Activated CD4-positive, alpha-beta T cell treated with anti-CD3 and anti-CD28 coated beads for 1 hour (primary cell): ENCODE measurements around the gene MED8.
"Not testable (repeated sequence)": the region's sequence is repeated elsewhere in the genome, so short reads cannot be mapped to it uniquely, and the experiment has no call there.

Experiments used
- DNase-seq: peaks from one replicate; pipeline ENCODE4 v3.0.0-alpha.2; 2020

MED8 gene

DNA sequence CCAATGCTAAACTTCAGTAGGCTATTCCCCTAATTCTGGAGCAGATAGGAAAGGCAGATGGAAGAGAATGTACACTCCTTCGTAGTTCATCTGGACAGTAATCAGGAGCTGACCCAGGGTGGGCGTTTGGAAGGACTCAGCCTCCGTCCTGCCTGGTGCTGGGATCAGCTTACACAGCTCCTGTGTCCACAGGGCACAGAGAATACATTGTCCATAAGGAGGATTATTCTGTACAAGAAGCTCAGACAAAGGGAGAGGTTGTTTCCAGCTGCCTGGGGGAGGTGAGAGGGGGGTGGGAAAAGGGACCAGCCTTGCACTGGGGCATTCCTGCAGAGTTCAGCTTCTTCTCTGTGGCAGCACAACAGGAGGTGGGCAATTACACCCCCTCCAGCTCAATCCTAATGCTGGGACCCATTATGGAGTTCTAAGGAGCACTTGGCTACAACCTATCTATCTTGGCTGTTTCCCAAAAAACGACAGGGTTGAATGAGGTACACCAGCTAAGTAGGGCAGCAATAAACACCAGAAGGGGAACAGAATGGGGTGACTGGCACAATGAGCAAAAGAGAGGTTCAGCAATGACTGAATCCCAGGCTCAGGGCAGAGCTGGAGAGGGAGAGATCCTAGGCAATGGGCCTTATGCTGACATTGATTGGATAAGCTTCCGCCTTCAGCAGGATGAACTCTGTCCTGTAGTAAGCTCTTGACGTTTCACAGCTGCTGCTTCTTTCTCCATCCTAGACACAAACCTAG is 7.4 kb downstream of the MED8 start:
- DNase-seq = no peak

DNA sequence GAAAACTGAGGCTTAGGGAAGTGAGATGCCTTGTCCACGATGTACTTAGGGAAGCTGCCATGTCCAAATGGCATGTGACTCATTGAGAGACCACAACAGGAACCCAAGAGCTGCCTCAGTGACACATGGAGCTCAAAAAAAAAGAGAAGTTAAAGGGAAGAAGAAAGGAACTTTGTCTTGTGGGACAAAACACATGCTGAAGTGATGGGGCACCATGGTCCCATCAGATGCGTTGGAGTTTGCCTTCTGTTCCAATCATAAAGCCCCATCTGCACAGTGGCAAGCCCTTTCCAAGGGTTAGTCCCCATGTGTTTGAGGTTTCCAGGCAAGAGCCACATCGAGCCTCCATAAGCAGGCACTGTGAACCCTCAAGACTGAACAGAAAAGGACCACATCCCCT is 8.0 kb downstream of the MED8 start:
- DNase-seq = no peak

DNA sequence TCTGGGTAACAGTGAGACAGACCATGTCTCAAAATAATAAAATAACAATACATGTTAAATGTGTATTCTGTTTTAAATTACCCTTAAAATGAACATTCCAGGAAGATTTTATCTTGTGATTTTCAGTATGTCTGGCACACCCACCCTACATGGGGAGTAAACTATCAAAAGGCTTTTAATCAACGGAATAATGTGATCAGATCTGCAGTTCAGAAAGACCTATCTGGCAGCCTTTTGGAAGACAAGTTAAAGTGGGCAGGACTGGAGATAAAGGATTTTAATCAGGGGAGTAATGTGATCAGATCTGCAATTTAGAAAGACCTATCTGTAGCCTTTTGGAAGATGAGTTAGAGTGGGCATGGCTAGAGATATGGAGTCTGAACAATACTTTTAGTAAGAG is 10.1 kb downstream of the MED8 start:
- DNase-seq = no peak

DNA sequence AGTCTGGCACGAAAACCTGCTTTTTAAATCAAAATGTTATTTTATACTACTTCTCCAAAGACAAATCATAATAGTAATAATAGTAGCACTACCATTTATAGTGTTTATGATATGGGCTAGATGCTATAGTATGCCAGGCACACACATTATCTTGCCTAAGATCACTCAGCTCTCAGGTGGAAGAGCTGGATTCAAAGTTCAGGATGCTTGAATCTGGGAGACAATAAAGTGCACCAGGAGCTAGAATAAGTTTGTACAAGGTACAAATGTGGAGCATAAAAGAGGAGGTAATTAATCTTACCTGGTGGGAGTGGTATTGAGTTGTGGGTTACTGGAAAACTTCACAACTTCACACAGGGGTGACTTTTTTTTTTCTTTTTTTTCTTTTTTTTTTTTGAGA is 11.8 kb downstream of the MED8 start:
- no peak for DNase-seq

DNA sequence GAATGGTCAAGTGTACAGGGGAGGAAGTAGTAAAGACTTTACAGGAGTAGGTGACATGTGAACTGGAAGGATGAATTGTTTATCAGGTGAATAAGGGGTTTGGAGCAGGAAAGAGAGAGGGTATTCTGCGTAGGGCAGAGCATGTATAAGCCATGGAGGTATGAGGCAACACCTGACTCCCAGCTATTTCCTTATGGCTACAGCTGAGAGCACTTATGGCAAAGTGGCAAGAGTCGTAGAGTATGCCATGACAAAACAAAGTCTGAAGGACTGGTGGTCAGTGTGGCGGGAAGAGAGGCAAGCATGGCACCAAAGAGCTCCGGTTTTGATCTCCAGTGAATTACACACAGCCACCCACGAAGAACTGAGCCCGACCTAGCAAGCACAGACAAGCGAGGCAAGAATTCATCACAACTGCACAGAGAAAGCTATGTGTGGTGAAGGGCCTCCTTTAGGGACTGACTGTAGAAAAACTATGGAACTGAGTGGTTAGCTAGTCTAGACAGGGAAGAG is 12.8 kb downstream of the MED8 start:
- no peak for DNase-seq

DNA sequence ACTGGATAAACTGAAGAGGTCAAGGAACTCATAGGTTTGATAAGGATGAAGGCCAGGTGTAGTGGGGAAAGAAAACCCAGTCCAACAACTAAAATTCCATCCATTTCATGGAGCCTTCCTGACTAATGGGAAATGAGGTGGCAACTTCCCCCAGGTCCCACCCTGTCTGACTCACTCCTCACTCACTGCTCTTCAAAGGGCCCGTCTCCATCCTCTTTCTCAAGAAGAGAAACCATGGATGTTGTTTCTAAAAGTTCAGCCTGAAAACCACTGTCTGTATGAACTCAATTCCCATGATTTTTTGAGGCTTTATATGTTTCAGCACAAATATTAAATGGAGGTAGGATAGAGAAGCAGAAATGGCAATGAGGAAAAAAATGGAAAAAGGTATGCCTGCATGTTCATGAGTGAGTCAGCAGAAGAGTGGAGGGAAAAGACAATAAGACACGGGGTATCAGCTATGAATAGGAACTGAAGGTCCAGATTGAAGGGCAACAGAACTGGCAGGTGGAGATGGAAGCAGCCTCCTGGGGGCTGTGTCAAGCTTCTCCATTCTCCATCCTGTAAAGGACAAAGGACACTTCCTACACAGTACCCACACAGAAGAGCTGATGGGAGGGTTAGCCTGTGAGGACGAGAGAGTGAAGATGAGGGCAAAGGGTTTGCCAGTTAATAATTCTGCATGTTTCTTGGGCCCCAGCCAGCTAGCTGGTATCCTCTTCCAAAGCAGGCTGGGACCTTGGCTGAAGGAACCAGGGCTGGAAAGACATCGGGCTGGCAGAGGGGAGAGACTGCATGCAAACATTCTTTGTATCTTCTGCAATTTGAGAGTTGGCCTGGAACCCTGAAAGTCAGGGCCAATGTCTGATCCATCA is 16.3 kb downstream of the MED8 start:
- DNase-seq = no peak

DNA sequence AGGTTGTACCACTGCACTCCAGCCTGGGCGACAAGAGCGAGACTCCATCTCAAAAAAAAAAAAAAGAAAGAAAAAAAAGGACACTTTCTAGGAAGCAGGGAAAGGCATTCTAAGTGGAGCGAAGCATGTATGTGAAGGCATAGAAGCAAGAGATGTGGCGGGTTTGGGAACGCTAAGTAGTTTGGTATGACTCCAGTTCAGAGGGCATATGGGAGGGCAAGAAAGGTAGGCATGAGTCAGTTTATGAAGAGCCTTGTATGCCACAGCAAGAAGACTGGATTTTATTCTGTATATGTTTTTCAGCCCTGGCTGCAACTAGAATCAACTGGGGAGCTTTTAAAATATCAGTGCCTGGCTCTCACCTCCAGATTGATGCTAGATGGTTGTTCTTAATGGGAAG is 17.4 kb downstream of the MED8 start:
- DNase-seq = no peak

DNA sequence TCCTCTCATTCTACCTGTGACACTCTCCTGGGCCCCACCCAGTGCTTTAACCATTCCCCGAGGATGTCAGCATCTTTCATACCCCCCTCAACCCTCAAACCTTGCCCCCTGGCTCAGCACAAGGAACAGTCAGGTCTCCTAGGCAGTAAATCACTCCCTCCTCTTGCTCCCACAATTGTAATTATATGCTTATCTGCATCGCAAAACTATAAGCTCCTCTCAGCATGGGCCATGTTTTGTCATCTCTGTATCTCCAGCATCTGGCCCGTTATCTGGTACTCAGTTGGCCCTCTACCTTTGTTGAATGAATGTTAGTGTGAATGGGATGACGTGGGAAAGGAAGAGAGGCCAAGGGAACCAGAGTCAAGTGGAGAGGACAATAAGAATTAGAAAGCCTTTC is 19.0 kb downstream of the MED8 start:
- no peak for DNase-seq

DNA sequence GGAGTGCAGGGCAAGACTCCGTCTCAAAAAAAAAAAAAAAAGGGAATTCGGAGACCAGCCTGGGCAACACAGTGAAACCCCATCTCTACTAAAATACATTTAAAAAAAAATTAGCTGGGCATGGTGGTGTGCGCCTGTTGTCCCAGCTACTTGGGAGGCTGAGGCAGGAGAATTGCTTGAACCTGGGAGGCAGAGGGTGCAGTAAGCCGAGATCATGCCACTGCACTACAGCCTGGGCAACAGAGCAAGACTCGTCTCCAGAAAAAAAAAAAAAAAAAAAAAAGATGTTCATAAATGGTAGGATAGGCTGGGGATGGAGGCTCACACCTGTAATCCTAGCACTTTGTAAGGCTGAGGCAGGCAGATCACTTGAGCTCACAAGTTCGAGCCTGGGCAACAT is 19.8 kb downstream of the MED8 start:
- DNase-seq = not testable (repeated sequence)

DNA sequence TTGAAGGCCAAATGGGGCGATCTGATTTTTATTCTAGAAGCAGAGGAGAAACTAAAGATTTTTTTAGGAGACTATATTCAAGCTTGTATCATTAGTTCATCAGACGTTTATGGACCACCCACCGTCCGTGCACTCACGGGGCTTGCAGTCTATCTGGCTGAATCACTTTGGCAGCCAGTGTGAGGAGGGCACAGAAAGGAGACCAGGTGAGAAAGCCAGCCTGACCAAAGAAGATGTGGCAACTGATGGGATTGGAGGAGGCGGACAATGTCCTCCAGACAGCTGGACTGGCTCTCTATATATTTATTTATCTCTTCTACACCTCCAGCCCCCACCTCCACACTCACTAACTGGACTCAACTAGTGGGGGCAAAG is 21.0 kb downstream of the MED8 start:
- no peak for DNase-seq

DNA sequence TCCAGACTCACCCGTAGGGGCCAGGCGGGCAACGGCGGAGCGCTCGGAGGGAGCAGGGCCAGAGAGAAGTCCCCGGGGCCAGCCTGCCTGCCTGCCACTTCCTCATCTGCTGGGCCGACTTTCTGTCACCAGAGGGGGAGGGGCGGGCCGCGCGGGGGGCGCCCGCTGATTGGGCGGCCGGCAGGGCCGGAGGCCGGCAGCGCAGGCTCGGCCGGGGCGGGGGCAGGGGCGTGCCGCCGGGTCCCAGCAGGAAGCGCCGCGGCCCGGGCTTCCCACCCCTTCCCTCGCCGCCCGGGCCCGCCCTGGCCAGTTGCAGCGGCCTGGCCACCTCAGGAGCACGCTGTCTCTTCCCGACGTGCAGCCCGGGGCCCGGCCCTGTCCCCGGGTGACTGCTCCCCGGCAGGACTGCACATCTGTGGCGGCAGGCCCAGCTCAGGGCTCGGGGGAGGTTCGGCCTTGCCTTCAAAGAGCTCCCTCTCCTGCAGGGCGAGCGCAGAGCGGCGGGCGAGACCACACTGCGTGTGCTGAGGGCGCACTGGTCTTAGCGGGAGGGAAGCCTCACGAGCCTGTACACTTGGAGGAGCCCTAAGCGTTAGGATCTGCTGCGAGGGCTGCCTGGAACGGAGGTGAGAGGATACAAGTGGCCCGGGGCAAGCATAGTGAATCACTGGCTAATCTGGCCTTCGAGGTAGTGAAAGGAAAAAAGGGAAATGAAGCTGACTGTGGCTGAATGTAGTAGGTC is 21.5 kb downstream of the MED8 start, which contains the start of gene ELOVL1:
Gene ELOVL1 (minus strand): TSS at position 108 of the 742 bp plus-strand sequence. CDS start 2,402 bp downstream, outside the sequence.
- peak; percentile 68 for DNase-seq

DNA sequence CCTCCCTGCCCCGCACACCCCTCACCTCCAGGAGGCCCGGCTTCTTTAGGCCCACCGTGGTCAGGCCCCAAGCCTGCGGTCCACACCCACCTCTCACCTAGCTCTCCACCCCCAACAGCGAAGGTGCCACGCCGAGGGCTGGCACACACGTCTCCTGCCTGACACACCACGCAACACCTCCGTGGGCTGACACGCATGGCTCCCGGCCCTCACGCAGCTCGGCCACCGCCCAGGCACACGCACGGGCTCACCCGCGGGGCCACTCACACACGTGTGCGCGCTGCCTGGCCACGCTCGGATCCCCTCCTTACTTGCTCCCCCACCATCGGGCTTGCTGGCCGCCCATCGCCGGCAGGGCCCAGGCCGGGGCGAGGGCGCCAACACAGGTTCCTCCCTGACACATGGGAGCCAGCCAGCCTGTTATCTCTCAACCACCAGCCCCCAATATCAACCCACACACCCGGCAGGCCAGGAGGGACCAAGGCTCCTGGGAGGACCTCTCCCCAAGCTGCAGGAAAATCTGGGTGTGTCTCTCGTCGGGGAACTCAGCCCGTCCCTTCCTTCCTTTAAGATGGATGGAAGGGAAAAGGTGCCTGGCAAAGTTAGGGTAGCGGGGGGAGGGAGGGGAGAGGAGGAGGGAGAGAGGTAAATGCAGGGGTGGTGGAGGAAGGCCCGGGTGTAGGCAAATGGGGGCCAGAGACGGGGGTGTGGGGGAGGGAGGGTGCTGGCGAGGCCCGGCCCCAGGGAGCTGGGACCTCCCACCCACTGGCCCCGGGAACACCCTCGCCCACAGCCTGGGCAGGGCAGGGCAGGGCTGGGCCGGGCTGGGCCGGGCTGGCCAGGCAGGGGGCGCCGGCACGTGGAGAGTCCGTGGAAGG is 22.3 kb downstream of the MED8 start:
- no peak for DNase-seq

DNA sequence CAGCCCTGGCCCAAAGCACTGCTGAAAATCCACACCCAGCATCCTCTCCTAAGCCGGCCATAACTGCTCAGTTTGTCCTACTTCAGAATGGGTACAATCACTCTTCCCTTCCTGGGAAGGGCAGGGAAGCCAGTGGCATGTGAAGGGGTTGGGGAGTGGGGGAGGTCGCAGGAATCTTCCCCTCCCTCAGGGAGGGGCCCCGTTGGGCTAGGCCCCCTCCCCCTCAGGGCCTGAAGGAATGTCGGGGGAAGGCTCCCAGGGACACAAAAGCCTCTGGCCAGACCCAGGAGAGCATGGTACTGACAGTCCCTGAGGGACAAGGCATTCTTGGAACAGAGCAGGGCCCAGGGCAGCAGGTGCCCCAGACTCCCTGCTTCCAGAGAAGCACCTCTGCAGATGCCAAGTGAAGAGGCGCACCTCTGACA is 23.0 kb downstream of the MED8 start:
- DNase-seq = no peak

DNA sequence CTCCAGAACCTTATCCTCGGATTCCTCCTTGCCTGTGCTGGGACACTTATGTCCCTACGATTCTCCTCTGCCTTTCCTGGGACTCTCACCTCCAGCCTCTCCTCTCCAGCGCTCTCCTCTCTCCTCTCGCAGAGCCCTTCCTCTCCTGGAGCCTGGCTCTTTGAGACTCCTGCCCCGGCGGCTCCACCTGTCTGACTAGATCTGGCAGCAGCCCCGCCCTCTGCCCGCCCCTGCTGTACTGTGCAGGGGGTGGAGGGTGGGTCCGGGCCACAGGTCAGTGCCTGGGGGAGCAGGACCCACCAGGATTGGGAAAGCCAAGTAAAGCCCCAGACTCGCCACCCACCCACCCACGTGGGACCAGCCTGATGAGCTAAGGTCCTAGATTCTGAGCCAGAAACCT is 23.4 kb downstream of the MED8 start:
- DNase-seq = no peak

DNA sequence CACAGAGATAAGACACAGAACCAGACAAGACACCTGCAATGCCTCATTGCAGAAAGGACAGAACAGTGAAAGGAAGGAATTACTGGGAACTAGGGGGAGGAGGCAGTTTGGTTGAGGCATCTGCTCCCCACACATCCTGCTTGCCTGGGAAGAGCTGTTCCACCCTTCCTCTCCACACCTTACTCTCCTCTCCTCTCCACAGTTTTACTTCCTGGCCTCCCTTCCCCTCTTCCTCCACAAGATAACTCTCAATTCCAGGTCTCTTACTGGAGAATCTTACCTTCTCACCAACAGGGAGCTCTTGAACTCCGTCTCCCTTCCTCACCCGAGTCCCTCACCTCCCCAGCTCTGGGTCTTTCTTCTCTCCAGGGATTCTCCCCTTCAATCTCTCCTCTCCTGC is 23.9 kb downstream of the MED8 start:
- no peak for DNase-seq

DNA sequence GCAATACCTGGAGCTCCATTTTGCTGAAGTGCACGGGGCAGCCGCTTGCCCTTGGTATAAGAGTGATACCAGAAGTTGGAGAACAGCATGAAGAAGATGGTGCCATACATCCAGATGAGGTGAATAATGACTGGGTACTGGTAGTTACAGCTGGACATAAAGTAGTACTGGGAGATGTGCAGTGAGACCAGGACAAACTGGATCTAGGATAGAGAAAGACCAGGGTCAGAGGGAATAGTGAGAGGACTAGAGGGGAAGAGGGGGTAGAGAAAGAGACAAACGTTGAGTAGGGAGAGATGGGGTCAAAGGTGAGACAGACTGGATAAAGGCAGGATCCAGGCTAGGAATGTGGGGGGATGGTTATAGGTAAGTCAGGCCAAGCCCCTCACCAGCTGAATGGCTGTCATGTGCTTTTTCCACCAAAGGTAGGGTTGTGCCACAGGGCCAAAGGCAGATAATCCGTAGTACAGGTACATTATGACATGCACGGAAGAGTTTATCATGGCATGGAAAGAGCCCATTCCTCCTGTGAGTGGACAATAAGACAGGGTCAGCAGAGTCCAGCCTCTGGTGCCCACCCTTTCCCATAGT is 25.6 kb downstream of the MED8 start:
- DNase-seq = no peak

DNA sequence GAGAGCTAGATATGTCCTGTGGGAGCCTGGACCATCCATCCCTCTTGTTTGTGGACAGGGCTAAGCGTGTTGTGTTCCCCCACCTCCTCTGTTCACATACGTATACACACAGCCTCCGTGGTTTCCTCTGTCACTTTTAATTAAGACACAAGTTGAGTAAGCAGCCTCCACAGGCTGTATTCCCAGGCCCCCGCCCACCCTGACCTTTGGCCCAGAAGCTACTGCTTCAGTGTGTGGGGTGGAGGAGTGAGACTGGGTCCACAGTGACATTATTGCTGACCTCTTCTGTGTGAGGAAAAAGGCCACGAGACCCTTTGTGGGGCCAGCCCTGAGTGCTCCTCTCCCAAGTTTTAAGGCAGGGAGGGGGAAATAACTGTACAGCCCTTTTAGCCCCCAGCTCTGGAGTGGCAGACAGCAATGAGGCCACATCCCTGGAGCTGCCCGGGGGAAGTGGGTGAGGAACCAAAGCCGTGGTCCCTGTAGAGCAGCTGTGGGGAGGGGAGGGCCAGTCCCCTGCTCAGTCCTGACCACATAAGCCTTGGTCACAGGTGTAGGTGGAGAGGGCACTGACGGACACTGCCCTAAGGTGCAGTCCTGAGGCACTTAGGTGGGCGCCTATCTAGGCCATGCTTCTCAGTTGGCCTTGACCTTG is 26.2 kb downstream of the MED8 start:
- DNase-seq = no peak

DNA sequence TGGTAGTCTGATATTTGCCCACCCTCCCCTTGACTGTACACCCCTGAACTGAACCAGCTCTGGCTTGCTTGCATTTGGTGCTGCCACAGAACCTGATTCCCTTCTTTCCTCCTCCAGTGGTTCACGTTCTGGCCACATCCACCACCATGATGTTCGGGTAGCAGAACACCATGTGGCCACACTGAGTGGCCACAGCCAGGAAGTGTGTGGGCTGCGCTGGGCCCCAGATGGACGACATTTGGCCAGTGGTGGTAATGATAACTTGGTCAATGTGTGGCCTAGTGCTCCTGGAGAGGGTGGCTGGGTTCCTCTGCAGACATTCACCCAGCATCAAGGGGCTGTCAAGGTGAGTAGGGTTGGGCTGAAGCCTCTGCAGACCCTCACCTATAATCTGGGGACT is 29.0 kb downstream of the MED8 start:
- DNase-seq = no peak

DNA sequence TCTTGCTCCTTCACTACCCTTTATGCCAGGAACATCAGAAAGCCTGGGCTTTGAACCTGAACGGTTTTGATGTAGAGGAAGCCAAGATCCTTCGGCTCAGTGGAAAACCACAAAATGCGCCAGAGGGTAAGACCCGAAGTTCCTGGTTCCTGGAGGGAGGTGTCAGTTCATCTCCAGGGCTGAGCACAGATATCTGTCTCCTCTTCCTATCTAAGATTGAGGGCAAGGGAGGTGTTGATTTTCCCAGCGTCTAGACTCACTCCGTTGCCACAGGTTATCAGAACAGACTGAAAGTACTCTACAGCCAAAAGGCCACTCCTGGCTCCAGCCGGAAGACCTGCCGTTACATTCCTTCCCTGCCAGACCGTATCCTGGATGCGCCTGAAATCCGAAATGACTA is 29.9 kb downstream of the MED8 start:
- no peak for DNase-seq

DNA sequence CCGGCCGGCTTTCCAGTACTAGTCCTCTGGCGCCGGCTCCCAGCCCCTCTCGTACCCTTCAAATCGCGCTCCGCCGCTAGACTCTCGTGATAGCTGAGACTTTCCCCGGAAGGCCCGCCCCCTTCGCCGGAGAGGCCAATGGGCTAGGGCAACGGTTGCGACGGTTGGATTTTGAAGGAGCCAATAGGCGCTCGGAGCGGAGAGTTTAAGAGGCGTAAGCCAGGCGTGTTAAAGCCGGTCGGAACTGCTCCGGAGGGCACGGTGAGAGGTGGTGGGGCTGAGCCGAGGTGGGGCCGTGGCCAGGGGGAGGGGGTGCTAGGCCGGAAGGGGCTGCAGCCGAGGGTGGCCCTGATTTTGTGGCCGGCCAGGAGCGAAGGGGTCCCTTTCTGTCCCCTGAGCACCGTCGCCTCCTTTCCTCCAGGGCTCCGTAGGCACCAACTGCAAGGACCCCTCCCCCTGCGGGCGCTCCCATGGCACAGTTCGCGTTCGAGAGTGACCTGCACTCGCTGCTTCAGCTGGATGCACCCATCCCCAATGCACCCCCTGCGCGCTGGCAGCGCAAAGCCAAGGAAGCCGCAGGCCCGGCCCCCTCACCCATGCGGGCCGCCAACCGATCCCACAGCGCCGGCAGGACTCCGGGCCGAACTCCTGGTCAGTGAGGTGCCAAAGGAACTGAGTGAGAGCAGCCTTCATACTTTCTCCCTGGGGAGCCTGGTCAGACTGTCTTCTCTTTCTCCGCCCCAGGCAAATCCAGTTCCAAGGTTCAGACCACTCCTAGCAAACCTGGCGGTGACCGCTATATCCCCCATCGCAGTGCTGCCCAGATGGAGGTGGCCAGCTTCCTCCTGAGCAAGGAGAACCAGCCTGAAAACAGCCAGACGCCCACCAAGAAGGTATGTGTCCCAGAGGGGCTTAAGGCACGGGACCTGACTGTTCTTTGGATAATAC is 30.6 kb downstream of the MED8 start, which contains the start of gene CDC20:
Gene CDC20 (plus strand): TSS at position 236 of the 948 bp plus-strand sequence. CDS start 235 bp downstream, at position 471.
- peak; percentile 95 for DNase-seq
